ENCODE measurements around the gene ROCK2. TPM values are rescaled to one million over a fixed set of nuclear protein-coding genes. Genes with fewer than 3 reads are reported as not detected.

The ROCK2 gene
- total and polyA plus RNA-seq, 9 of the 15 experiments (the other 6 are each of a cell fraction or from before 2014, with no cell fraction given): 4.9 to 30.6 (median 14.3) TPM

- Histone ChIP-seq H3K27me3 (ENCODE audit: control insufficient read depth in 2 of 2, insufficient read depth in 2 of 2, low read length in 2 of 2) (no peaks in the 10 kb centered on the region), H3K79me2 (ENCODE audit: control insufficient read depth, insufficient read depth, low read length) (peaks cover 81% of the 10 kb centered on the region), H3K4me1 (replicated peaks in 1 of 2; ENCODE audit: control insufficient read depth in 2 of 2, insufficient read depth in 2 of 2, low read length in 2 of 2) (peaks cover 8 to 17% of the 10 kb centered on the region in 2 experiments; a peak in 4 of 5 replicates), H3K4me2 (ENCODE audit: insufficient read depth, low read length) (no peak overlapping the region), H2AFZ (ENCODE audit: low read depth, low read length) (no peak overlapping the region), H4K20me1 (replicated peaks; ENCODE audit: control insufficient read depth, insufficient read depth, low read length) (0 out of 2 replicates have a peak, but pooled peaks cover 3% of the 10 kb centered on the region), H3K9ac (ENCODE audit: insufficient read depth in 1 of 2, low read depth in 2 of 2, low read length in 2 of 2) (no peak overlapping the region), H3K27ac (ENCODE audit: extremely low read depth, low read depth, low read length) (no peak overlapping the region), H3K4me3 (no peak overlapping the region), H3K9me3 (replicated peaks; ENCODE audit: control insufficient read depth, insufficient read depth, low read depth, low read length) (no peaks in the 10 kb centered on the region), H3K36me3 (ENCODE audit: control insufficient read depth, insufficient read depth, low read length) (no peaks in the 10 kb centered on the region), H3K9me1 (ENCODE audit: control insufficient read depth, insufficient read depth, low read length) (no peaks in the 10 kb centered on the region)
- POLR2A ChIA-PET: no interaction called here
- in situ Hi-C loops (cut with MboI): no loop called here
- 68% methylated on average over 6 of the region's 6 CpGs for WGBS (ENCODE audit: insufficient coverage, low coverage, missing lambda C conversion rate)
- CTCF ChIA-PET (ENCODE audit: low intra/inter-chr PET ratio): no interaction called here
- no TSS peak for BruUV-seq (replicated peaks)
- FAIRE-seq (no peak), ATAC-seq (no peak), DNase-seq (ENCODE audit: extremely low read depth in 1 of 4, low spot score in 3 of 4) (no peak)
- intact Hi-C loops (cut with micrococcal nuclease): no loop called here
- TF ChIP-seq MAZ (CRISPR knock-in tag; conservative IDR thresholded peaks at IDR 0.05 in 1 of 2, IDR thresholded peaks at IDR 0.05 in 1 of 2) (no peak), RFX7 (CRISPR knock-in tag; IDR thresholded peaks at IDR 0.05) (no peak), CHAMP1 (IDR thresholded peaks at IDR 0.05) (no peak), HNRNPUL1 (IDR thresholded peaks at IDR 0.05; ENCODE audit: low read length) (no peak), HDAC1 (IDR thresholded peaks at IDR 0.05) (no peak), THAP12 (CRISPR knock-in tag; IDR thresholded peaks at IDR 0.05) (no peak), CEBPZ (IDR thresholded peaks at IDR 0.05; ENCODE audit: borderline replicate concordance, low read depth, low read length) (no peak), CBX5 (IDR thresholded peaks at IDR 0.05; ENCODE audit: borderline replicate concordance, low read depth) (no peak), E2F3 (CRISPR knock-in tag; IDR thresholded peaks at IDR 0.05) (no peak), HMGXB4 (CRISPR knock-in tag; IDR thresholded peaks at IDR 0.05) (no peak), CBFA2T3 (IDR thresholded peaks at IDR 0.05) (no peak), ZNF146 (CRISPR knock-in tag; IDR thresholded peaks at IDR 0.05; ENCODE audit: unreplicated experiment) (no peak), EWSR1 (IDR thresholded peaks at IDR 0.05; ENCODE audit: borderline replicate concordance, low read depth, partially characterized antibody) (no peak), NUFIP1 (IDR thresholded peaks at IDR 0.05; ENCODE audit: partially characterized antibody) (no peak)
Observed at GRCh38 chr2:11299439-11299838, 45.0 kb downstream of the ROCK2 start.
